Skeletal muscle satellite cell (primary cell): ENCODE measurements around the gene CIPC.

Experiments used
- H3K27me3 ChIP-seq: 2 replicates; pipeline ENCODE4 v1.7.0; 2013; ENCODE audit warnings: low read length; ENCODE audit not compliant: control insufficient read depth, insufficient read depth
- H3K36me3 ChIP-seq: 2 replicates; pipeline ENCODE4 v1.7.0; 2013; ENCODE audit warnings: mild to moderate bottlenecking, control low read depth, low read length; ENCODE audit not compliant: insufficient read depth
- H3K4me1 ChIP-seq: 2 replicates; pipeline ENCODE4 v1.7.0; 2013; ENCODE audit warnings: low read length; ENCODE audit not compliant: control insufficient read depth, insufficient read depth
- H3K4me2 ChIP-seq: 2 replicates; pipeline ENCODE4 v1.7.0; 2013; ENCODE audit warnings: mild to moderate bottlenecking, low read length
- H3K4me3 ChIP-seq: 2 replicates; pipeline ENCODE4 v1.7.0; 2013; ENCODE audit warnings: low read length
- H3K9ac ChIP-seq: 2 replicates; pipeline ENCODE4 v1.7.0; 2013; ENCODE audit warnings: mild to moderate bottlenecking, low read depth, low read length, moderate library complexity
- H3K9me3 ChIP-seq: replicated peaks from 2 replicates; pipeline ENCODE4 v1.7.0; 2013; ENCODE audit warnings: mild to moderate bottlenecking, control low read depth, low read length

CIPC gene

DNA sequence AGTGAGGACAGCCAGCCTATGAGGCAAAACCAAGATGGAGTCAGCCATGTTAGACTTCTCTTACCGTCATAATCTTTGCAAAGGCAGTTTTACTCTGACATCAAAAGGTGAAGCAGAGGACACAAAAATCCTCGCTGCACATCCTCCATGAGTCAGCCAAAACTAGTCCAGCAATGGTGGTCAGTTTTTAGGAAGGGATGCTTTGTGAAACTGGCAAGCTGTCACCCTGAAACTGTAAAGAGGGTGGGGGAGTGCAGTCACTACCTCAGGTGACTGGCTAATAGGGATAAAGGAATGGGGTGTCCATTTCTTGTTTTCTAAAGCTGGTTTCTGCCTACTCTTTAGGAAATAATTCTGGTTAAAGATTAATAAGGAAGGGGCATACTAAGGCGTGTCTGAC lies 5.4 kb upstream of the CIPC start:
- no peak overlapping the region for H3K9ac ChIP-seq
- H3K9me3 ChIP-seq, result no peaks in the 10 kb centered on the region
- peaks cover 12% of the 10 kb centered on the region for H3K27me3 ChIP-seq
- no peaks in the 10 kb centered on the region for H3K36me3 ChIP-seq
- no peak overlapping the region for H3K4me2 ChIP-seq
- H3K4me3 ChIP-seq, result no peak overlapping the region
- peaks cover 7% of the 10 kb centered on the region for H3K4me1 ChIP-seq

DNA sequence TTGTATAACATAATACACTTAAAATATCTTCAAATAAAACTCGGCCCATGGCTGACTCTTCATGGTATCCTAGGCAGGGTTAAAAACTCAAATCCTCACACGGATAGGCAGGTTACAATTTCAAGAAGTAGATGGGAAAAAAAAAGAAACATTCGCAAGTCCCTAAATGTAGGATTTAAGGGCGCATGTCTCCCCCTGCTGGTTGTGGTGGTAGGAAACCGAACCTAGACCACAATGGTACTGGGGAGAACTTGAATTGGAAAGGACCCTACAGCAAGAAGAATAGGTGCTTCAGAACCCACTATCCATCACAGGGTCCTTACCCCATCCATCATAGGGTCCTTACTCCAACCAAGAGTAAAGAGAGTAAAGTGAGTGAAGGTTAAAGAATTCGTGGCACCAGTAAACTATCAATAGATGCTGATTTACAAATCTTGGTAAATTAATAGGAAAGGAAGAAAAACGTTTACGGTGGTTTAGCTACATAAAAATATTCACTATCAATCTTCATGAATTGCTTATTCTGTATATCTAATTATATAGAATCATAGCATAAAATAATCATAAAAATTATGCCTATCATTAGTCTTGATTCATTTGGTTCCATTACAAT lies 3.3 kb upstream of the CIPC start:
- Histone ChIP-seq H3K36me3 (no peaks in the 10 kb centered on the region), H3K27me3 (no peaks in the 10 kb centered on the region), H3K4me3 (no peak overlapping the region), H3K9ac (no peak overlapping the region), H3K4me2 (no peak overlapping the region), H3K9me3 (no peaks in the 10 kb centered on the region), H3K4me1 (peaks cover 17% of the 10 kb centered on the region)

DNA sequence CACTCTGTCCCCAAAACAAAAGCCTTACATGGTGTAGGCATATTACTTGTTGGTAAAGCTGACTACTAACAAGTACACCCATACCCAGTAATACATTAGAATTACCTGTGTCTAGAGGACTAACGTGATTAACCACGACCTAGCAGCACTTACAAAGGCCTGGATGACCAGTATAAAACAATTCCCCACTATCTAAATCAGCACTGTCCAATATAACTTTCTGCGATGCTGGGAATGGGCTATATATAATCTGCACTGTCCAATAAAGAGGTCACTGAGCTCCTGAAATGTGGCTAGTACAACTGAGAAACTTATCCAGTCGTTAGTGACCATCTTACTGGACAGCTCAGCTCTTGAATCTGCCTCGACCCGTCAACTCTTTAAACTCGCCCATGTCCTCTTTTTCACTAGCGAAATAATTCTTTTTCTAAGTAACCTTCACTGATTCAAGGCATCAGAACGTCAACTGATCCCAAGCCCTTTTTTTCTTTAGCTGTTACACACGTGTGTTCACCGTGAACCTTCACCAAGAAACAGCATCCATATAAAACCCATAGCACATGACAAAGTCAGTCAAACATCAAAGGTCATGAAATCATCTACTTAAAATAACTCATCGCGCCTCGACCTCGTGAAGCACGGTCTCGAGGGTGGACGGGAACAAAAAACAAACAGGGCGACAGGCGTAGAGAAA lies 905 bp upstream of the CIPC start:
- Histone ChIP-seq H3K9ac (peak overlapping the region; percentile 85), H3K9me3 (no peaks in the 10 kb centered on the region), H3K27me3 (no peaks in the 10 kb centered on the region), H3K4me2 (peak overlapping the region; percentile 79), H3K36me3 (no peaks in the 10 kb centered on the region), H3K4me1 (peaks cover 24% of the 10 kb centered on the region), H3K4me3 (peak overlapping the region; percentile 71)

GRCh38 chr14:77098529-77099353 lies 683 bp downstream of the CIPC start:
- Histone ChIP-seq H3K4me3 (peak overlapping the region; percentile 98), H3K9me3 (no peaks in the 10 kb centered on the region), H3K4me2 (peak overlapping the region; percentile 87), H3K36me3 (no peaks in the 10 kb centered on the region), H3K9ac (peak overlapping the region; percentile 90), H3K4me1 (peaks cover 24% of the 10 kb centered on the region), H3K27me3 (no peaks in the 10 kb centered on the region)

- Histone ChIP-seq H3K36me3 (no peaks in the 10 kb centered on the region), H3K9ac (peak overlapping the region; percentile 90), H3K9me3 (no peaks in the 10 kb centered on the region), H3K4me1 (peaks cover 24% of the 10 kb centered on the region), H3K27me3 (no peaks in the 10 kb centered on the region), H3K4me2 (peak overlapping the region; percentile 87), H3K4me3 (peak overlapping the region; percentile 98)
Measured at GRCh38 chr14:77099425-77100167, 1.5 kb downstream of the CIPC start.

DNA sequence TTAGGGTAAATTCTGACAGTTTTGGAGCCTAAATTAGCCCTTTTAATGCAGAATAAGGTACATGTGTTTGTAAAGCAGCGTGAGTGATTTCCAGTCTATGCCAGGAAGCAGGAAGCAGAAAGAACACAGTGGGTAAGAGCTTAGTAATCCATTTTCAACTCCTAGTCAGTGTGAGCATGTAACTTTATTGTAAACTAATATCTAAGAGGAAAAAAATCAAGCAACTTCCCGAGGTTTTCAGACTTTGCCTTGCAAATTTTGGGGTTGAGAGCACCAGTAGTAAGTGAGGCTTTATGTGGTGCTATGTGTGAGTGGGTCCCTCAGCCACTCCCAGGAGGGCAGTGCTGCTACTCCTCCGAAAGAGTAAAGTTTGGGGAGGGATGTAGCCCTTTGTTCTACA lies 2.9 kb downstream of the CIPC start:
- no peaks in the 10 kb centered on the region for H3K27me3 ChIP-seq
- H3K4me3 ChIP-seq, result no peak overlapping the region
- H3K9me3 ChIP-seq, result no peaks in the 10 kb centered on the region
- H3K4me2 ChIP-seq, result peak overlapping the region; percentile 23
- no peaks in the 10 kb centered on the region for H3K36me3 ChIP-seq
- no peak overlapping the region for H3K9ac ChIP-seq
- H3K4me1 ChIP-seq, result peaks cover 24% of the 10 kb centered on the region

DNA sequence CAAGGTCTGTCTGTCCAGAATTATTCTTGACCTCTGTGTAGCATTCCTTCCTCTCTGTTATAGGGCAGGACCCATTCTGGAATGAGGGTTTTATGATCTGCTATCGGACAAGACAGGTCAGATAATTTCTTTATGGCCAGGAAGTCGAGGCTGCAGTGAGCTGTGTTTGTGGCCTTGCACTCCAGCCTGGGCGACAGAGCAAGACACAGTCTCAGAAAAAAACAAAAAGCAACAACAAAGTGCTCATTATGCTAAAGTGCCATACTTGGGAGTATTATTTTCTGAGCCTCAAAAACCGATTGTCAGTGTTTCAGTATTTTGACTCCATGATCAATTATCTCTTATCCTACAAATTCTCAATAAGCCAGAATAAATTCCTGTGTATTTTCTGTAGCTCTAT lies 4.1 kb downstream of the CIPC start:
- Histone ChIP-seq H3K4me3 (no peak overlapping the region), H3K36me3 (no peaks in the 10 kb centered on the region)

DNA sequence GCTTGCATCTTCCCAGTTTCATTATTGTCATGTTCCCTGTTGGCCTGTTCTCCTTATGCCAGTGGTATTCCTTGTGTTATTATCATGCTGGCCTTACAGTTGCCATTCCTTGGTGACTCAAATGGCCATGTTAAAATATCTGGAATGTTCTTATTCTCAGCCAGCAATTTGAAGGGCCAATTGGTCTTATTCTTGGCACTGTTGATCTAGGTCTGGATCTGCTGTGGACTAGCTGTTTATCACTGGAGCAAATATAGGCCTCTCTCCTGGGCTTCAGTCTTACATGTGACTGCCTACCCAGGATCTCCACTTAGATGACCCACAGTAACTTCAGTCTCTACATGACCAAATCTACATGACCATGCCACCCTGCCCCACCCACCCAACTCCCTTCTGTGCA lies 5.4 kb downstream of the CIPC start:
- H3K9me3 ChIP-seq, result no peaks in the 10 kb centered on the region
- no peaks in the 10 kb centered on the region for H3K27me3 ChIP-seq
- H3K9ac ChIP-seq, result no peak overlapping the region
- no peak overlapping the region for H3K4me2 ChIP-seq
- no peak overlapping the region for H3K4me3 ChIP-seq
- peaks cover 7% of the 10 kb centered on the region for H3K36me3 ChIP-seq
- peaks cover 17% of the 10 kb centered on the region for H3K4me1 ChIP-seq

More for the DNA sequence above, 4.1 kb downstream of the CIPC start:
- H3K4me2 ChIP-seq, result no peak overlapping the region
- peaks cover 19% of the 10 kb centered on the region for H3K4me1 ChIP-seq
- no peaks in the 10 kb centered on the region for H3K9me3 ChIP-seq
- H3K9ac ChIP-seq, result no peak overlapping the region
- H3K27me3 ChIP-seq, result no peaks in the 10 kb centered on the region

DNA sequence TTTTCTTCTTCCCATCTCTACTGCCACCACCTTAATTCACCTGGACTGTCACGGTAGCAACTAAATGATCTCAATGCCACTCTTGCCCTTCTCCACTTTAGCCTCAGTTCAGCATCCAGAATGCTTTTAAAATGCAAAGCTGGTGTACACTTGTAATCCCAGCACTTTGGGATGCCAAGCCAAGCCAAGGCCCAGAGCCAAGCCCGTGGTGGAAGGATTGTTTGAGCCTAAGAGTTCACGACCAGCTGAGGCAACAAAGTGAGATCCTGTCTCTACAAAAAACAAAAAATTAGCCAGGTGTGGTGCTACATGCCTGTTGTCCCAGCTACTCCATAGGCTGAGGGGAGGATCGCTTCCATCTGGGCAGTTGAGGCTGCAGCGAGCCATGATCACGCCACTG lies 5.9 kb downstream of the CIPC start:
- no peak overlapping the region for H3K4me3 ChIP-seq
- H3K36me3 ChIP-seq, result peaks cover 7% of the 10 kb centered on the region
- no peak overlapping the region for H3K9ac ChIP-seq
- no peak overlapping the region for H3K4me2 ChIP-seq
- H3K27me3 ChIP-seq, result no peaks in the 10 kb centered on the region
- no peaks in the 10 kb centered on the region for H3K9me3 ChIP-seq
- peaks cover 16% of the 10 kb centered on the region for H3K4me1 ChIP-seq

DNA sequence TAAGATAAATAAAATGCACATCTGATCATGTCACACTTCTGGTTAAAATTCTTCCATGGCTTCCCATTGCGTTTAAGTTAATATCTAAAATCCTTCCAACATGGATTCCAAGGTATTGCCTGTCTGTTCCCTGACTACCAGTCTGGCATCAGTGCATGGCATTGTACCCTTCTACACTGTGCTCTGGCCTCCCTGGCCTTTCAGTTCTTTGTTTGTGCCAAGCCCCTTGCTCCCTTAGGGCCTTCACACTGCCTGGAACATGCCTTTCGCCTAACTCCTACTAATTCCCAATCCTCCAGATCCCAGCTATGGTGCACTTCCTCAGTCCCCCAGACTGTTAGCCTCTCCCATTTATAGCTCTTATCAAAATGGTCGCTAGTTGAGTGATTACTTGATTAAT lies 6.3 kb downstream of the CIPC start:
- Histone ChIP-seq H3K9me3 (no peaks in the 10 kb centered on the region), H3K4me1 (peaks cover 12% of the 10 kb centered on the region)

More for the DNA sequence above, 6.3 kb downstream of the CIPC start:
- no peak overlapping the region for H3K4me2 ChIP-seq
- H3K36me3 ChIP-seq, result peaks cover 7% of the 10 kb centered on the region
- no peaks in the 10 kb centered on the region for H3K27me3 ChIP-seq
- H3K9ac ChIP-seq, result no peak overlapping the region
- H3K4me3 ChIP-seq, result no peak overlapping the region
